Neural cell (in vitro differentiated cells): Measurements from ENCODE around the gene PRG3. TPM values are rescaled to one million over a fixed set of nuclear protein-coding genes. Genes with fewer than 3 reads are reported as not detected.

Source experiments
- H2AFZ ChIP-seq: fragments of 200-600, 300-800 bp; sonication (generic), shearing (Covaris generic); 2 replicates; pipeline ENCODE4 v1.6.0; 2014; ENCODE audit warnings: low read depth, mild to moderate bottlenecking, antibody characterized with exemption, low read length, moderate library complexity
- H3F3A ChIP-seq: fragments of 200-600 bp; shearing (Covaris generic); 2 replicates; pipeline ENCODE4 v1.6.1; 2016; ENCODE audit warnings: mild to moderate bottlenecking, moderate library complexity, mixed read lengths, antibody characterized with exemption, low read length; ENCODE audit not compliant: insufficient read depth, poor library complexity, severe bottlenecking
- H3K27ac ChIP-seq: fragments of 200-600, 300-800 bp; sonication (generic), shearing (Covaris generic); 2 replicates; pipeline ENCODE4 v1.5.1; 2014; ENCODE audit warnings: mild to moderate bottlenecking, low read length, moderate library complexity
- H3K27me3 ChIP-seq: fragments of 300-800, 200-600 bp; sonication (generic), shearing (Covaris generic); 2 replicates; pipeline ENCODE4 v1.6.0; 2014; ENCODE audit warnings: mild to moderate bottlenecking, low read depth, low read length, moderate library complexity; ENCODE audit not compliant: insufficient read depth
- H3K36me3 ChIP-seq: fragments of 300-800, 200-600 bp; sonication (generic), shearing (Covaris generic); 2 replicates; pipeline ENCODE4 v1.5.1; 2014; ENCODE audit warnings: mild to moderate bottlenecking, antibody characterized with exemption, low read length, moderate library complexity; ENCODE audit not compliant: insufficient read depth
- H3K4me2 ChIP-seq: fragments of 300-800, 200-600 bp; sonication (generic), shearing (Covaris generic); 2 replicates; pipeline ENCODE4 v1.6.0; 2014; ENCODE audit warnings: mild to moderate bottlenecking, low read length
- H3K4me3 ChIP-seq: fragments of 300-800, 200-600 bp; sonication (generic), shearing (Covaris generic); 2 replicates; pipeline ENCODE4 v1.5.1; 2014; ENCODE audit warnings: mild to moderate bottlenecking, low read length, moderate library complexity
- H3K79me2 ChIP-seq: fragments of 200-600 bp; shearing (Covaris generic); replicated peaks from 2 replicates; pipeline ENCODE4 v1.6.0; 2014; ENCODE audit warnings: mild to moderate bottlenecking, low read length, moderate library complexity; ENCODE audit not compliant: insufficient read depth
- H3K9ac ChIP-seq: fragments of 300-800, 200-600 bp; sonication (generic), shearing (Covaris generic); 2 replicates; pipeline ENCODE4 v1.6.1; 2016; ENCODE audit warnings: mild to moderate bottlenecking, low read length, mixed read lengths
- H3K9me2 ChIP-seq: fragments of 200-600 bp; shearing (Covaris generic); 2 replicates; pipeline ENCODE4 v1.6.1; 2016; ENCODE audit warnings: mild to moderate bottlenecking, low read length, mixed read lengths; ENCODE audit not compliant: insufficient read depth
- H3K9me3 ChIP-seq: fragments of 200-600, 300-800 bp; sonication (generic), shearing (Covaris generic); 2 replicates; pipeline ENCODE4 v1.6.1; 2016; ENCODE audit warnings: mild to moderate bottlenecking, mixed run types, low read length, moderate library complexity, mixed read lengths
- H4K20me1 ChIP-seq: fragments of 200-600 bp; shearing (Covaris generic); 2 replicates; pipeline ENCODE4 v1.6.1; 2016; ENCODE audit warnings: mild to moderate bottlenecking, mixed run types; ENCODE audit not compliant: insufficient read depth
- CTCF ChIP-seq: fragments of 450-650 bp; IDR thresholded peaks from 2 replicates; pipeline ENCODE4 v1.5.1; 2014; ENCODE audit warnings: antibody characterized with exemption, mild to moderate bottlenecking, moderate library complexity; ENCODE audit not compliant: poor library complexity, severe bottlenecking
- EP300 ChIP-seq: fragments of 450-650 bp; conservative IDR thresholded peaks from 2 replicates; pipeline ENCODE4 v1.6.1; 2014; ENCODE audit warnings: antibody characterized with exemption, mild to moderate bottlenecking, moderate library complexity; ENCODE audit not compliant: poor library complexity, severe bottlenecking
- EZH2 ChIP-seq: fragments of 200-600, 300-800 bp; shearing (Covaris generic), sonication (generic); IDR thresholded peaks from 2 replicates; pipeline ENCODE4 v1.6.1; 2014; ENCODE audit warnings: antibody characterized with exemption, low read length, borderline replicate concordance, mild to moderate bottlenecking; ENCODE audit not compliant: insufficient read depth, poor library complexity, severe bottlenecking
- MXI1 ChIP-seq: fragments of 450-650 bp; conservative IDR thresholded peaks from 2 replicates; pipeline ENCODE4 v1.6.1; 2014; ENCODE audit warnings: antibody characterized with exemption, mild to moderate bottlenecking; ENCODE audit not compliant: poor library complexity, severe bottlenecking
- POLR2AphosphoS5 ChIP-seq: IDR thresholded peaks from 2 replicates; pipeline ENCODE4 v1.6.1; 2012
- RAD21 ChIP-seq: fragments of 450-650 bp; conservative IDR thresholded peaks from 2 replicates; pipeline ENCODE4 v1.6.1; 2014; ENCODE audit warnings: antibody characterized with exemption, mild to moderate bottlenecking, moderate library complexity
- REST ChIP-seq: IDR thresholded peaks from 2 replicates; pipeline ENCODE4 v1.6.1; 2012; ENCODE audit warnings: borderline replicate concordance
- SMC3 ChIP-seq: fragments of 450-650 bp; conservative IDR thresholded peaks from 2 replicates; pipeline ENCODE4 v1.6.1; 2014; ENCODE audit warnings: antibody characterized with exemption, mild to moderate bottlenecking, moderate library complexity; ENCODE audit not compliant: poor library complexity
- TAF1 ChIP-seq: IDR thresholded peaks from 2 replicates; pipeline ENCODE4 v1.6.1; 2012; ENCODE audit warnings: low read depth
- polyA plus RNA-seq: library from polyadenylated mRNA; depleted of rRNA; stranded (reverse); fragments of >200 nt; gene quantifications from 2 replicates; pipeline ENCODE4 v1.2.3, GENCODE V29; 2014

The PRG3 gene
- polyA plus RNA-seq, 1 donor from 2014 or later, result not detected

GRCh38 chr11:57378186-57378585 lies 2.8 kb downstream of the PRG3 start:
- H3F3A ChIP-seq, result no peaks in the 10 kb centered on the region
- no peak overlapping the region for H3K27ac ChIP-seq
- H3K79me2 ChIP-seq, result no peaks in the 10 kb centered on the region
- no peaks in the 10 kb centered on the region for H3K9me3 ChIP-seq
- H3K9ac ChIP-seq, result no peak overlapping the region
- H2AFZ ChIP-seq, result no peak overlapping the region
- no peaks in the 10 kb centered on the region for H3K9me2 ChIP-seq
- H3K27me3 ChIP-seq, result no peaks in the 10 kb centered on the region
- TF ChIP-seq POLR2AphosphoS5 (no peak), EP300 (no peak), TAF1 (no peak), SMC3 (no peak), MXI1 (no peak), EZH2 (no peak), REST (no peak), CTCF (no peak), RAD21 (no peak)
- H3K4me2 ChIP-seq, result no peak overlapping the region
- H3K4me3 ChIP-seq, result no peak overlapping the region
- H3K36me3 ChIP-seq, result no peaks in the 10 kb centered on the region
- no peaks in the 10 kb centered on the region for H4K20me1 ChIP-seq

GRCh38 chr11:57377107-57377506 lies 3.8 kb downstream of the PRG3 start:
- no peaks in the 10 kb centered on the region for H3F3A ChIP-seq
- H2AFZ ChIP-seq, result no peak overlapping the region
- H4K20me1 ChIP-seq, result no peaks in the 10 kb centered on the region
- H3K9ac ChIP-seq, result no peak overlapping the region
- H3K36me3 ChIP-seq, result no peaks in the 10 kb centered on the region
- H3K27ac ChIP-seq, result no peak overlapping the region
- H3K9me3 ChIP-seq, result no peaks in the 10 kb centered on the region
- TF ChIP-seq EZH2 (no peak), MXI1 (no peak), REST (no peak), CTCF (no peak), POLR2AphosphoS5 (no peak), RAD21 (no peak), EP300 (no peak), TAF1 (no peak), SMC3 (no peak)
- no peaks in the 10 kb centered on the region for H3K79me2 ChIP-seq
- H3K4me2 ChIP-seq, result no peak overlapping the region
- no peaks in the 10 kb centered on the region for H3K27me3 ChIP-seq
- H3K4me3 ChIP-seq, result no peak overlapping the region
- H3K9me2 ChIP-seq, result no peaks in the 10 kb centered on the region
